Hematopoietic multipotent progenitor cell (in vitro differentiated cells): ENCODE measurements around the gene CMIP. TPM values are rescaled to one million over a fixed set of nuclear protein-coding genes. Genes with fewer than 3 reads are reported as not detected.

ENCODE experiments used
- DNase-seq, 3 donors: peaks; one replicate each; pipeline ENCODE4 v3.0.0-alpha.2; 2011 to 2015; ENCODE audit warnings: low read depth in 2 of 3, low spot score in 2 of 3
- small RNA-seq: library from RNA; depleted of rRNA; stranded (forward); fragments of <200 nt; gene quantifications from one replicate; pipeline ENCODE3, GENCODE V24; 2012
- total RNA-seq: library from RNA; depleted of rRNA; stranded (reverse); fragments of >200 nt; gene quantifications from one replicate; pipeline ENCODE4 v1.2.3, GENCODE V29; 2012

The CMIP gene
- total RNA-seq, 1 donor = 45.2 TPM

- peak; percentile 44 to 87 (median 79) for DNase-seq
Observed at GRCh38 chr16:81745704-81746558, 301.3 kb downstream of the CMIP start.

- no peak for DNase-seq
Observed at GRCh38 chr16:81746566-81746965, 302.0 kb downstream of the CMIP start.

- DNase-seq = peak in 1 of 3 donors; percentile 36
Observed at GRCh38 chr16:81748476-81749198, 304.0 kb downstream of the CMIP start.

DNA sequence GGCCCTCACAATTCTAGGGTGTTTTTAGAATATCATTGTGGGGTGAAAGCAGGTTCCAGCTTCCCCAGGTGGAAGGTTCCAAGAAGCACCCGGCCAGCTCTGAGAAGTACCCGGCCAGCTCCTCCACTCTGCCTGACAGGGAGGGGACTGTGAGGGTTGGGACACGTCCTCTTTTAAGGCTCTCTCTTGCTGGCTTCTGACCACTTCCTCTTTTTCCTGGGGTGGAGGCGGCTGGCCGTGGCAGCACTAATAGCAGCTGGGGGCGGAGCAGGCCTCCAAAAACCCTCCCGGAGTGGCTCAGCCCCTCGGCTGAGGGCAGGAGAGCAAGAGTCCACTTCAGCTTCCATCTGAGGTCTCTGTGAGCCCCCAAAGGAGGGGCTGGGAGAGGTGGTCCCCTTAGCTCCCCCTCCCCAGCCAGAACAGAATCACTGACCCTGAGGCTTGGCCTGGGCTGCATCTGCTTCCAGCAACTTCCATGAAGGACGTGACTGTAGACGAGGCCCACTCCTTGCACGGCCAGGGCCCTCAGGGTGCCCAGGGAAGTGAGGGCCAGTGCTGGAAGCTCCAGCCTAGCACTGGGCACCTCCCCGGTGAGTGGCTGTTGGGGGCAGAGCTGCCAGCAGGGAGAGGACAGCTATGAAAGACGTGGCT, 307.7 kb downstream of the CMIP start:
- peak in 2 of 3 donors; percentile 89 to 95 for DNase-seq

- DNase-seq = no peak
Observed at GRCh38 chr16:81752876-81753227, 308.2 kb downstream of the CMIP start.

GRCh38 chr16:81754858-81755257, 310.2 kb downstream of the CMIP start:
- no peak for DNase-seq

- DNase-seq = peak in 2 of 3 donors; percentile 69 to 84
Observed at GRCh38 chr16:81755915-81756614, 311.5 kb downstream of the CMIP start.

DNA sequence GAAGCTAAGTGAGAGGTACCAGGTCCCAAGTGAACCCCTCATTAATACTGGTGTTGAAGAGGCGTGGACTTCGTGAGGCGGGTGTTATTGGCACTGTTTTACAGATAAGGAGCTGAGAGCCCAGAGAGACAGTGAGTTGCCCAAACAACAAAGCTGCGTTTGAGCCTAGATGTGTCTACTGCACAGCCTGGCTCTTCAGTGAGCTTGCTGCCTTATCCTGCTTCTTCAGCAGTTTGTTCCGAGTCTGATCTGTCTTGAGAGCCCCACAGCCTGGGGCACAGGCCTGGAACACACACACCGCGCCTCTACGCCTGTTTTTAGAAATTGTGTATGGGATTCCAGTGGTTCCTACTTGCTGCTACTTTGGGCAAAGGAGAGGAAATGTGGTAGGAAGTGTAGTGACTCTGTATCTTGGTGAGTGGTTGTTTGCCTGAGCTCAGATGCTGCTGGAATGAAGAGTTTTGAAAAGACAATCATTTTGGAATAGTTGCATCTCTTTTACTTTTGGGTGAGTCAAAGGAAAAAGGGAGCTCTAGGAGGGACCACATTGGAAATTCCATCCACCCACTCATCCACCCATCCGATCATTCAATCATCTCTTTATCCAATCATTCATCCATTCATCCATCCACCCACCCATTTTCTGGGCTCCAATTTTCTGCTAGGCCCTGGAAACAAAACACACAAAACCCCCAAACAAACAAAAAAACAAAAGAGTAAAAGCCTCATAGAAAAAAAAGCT, 312.2 kb downstream of the CMIP start:
- no peak for DNase-seq

- no peak for DNase-seq
Observed at GRCh38 chr16:81758376-81758775, 313.8 kb downstream of the CMIP start.

Small RNA genes within 50 kb of the gene (small RNA-seq; reads per million reads assigned to genes)
- gene MIR6504 = not detected
- not detected for gene MIR7854

Other genes starting within 250 kb of the CMIP start
- under 0.01 TPM for gene BCO1, start 206.1 kb upstream of the CMIP start, total RNA-seq
- 4.0 TPM for gene GAN, start 129.8 kb upstream of the CMIP start, total RNA-seq